IPS-18a (cell line): ENCODE measurements around the gene TBL2.
A peak's percentile ranks its signal among the peaks of the same experiment; 100 is the strongest.
"Not testable (repeated sequence)": the region's sequence is repeated elsewhere in the genome, so short reads cannot be mapped to it uniquely, and the experiment has no call there.

Experiments
- H3K27ac ChIP-seq: one replicate; pipeline ENCODE4 v1.5.1; 2013; ENCODE audit warnings: low read length
- H3K27me3 ChIP-seq: one replicate; pipeline ENCODE4 v1.6.1; 2013; ENCODE audit warnings: mild to moderate bottlenecking, low read length; ENCODE audit not compliant: control insufficient read depth, insufficient read depth
- H3K36me3 ChIP-seq: one replicate; pipeline ENCODE4 v1.6.1; 2013; ENCODE audit warnings: low read depth, low read length; ENCODE audit not compliant: control insufficient read depth
- H3K4me1 ChIP-seq: one replicate; pipeline ENCODE4 v1.6.1; 2013; ENCODE audit warnings: low read depth, low read length; ENCODE audit not compliant: control insufficient read depth
- H3K4me3 ChIP-seq: one replicate; pipeline ENCODE4 v1.5.1; 2013; ENCODE audit warnings: low read length
- H3K9ac ChIP-seq: one replicate; pipeline ENCODE4 v1.6.1; 2013; ENCODE audit warnings: mild to moderate bottlenecking, low read length, moderate library complexity
- H3K9me3 ChIP-seq: one replicate; pipeline ENCODE4 v1.6.1; 2013; ENCODE audit warnings: low read depth, low read length; ENCODE audit not compliant: control insufficient read depth

The TBL2 gene

DNA sequence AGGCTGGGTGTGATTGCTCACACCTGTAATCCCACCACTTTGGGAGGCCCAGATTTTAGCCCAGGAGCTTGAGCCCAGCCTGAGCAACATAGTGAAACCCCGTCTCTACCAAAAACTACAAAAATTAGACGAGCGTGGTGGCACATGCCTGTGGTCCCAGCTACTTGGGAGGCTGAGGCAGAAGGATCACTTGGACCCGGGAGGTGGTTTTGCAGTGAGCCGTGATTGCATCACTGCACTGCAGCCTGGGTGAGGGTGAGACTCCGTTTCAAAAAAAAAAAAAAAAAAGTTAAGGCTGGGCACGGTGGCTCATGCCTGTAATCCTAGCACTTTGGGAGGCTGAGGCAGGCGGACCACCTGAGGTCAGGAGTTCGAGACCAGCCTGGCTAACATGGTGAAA lies 2.6 kb upstream of the TBL2 start:
- H3K27ac ChIP-seq, H3K9me3 ChIP-seq: not testable (repeated sequence)
- peaks cover 40% of the 10 kb centered on the region for H3K27me3 ChIP-seq

DNA sequence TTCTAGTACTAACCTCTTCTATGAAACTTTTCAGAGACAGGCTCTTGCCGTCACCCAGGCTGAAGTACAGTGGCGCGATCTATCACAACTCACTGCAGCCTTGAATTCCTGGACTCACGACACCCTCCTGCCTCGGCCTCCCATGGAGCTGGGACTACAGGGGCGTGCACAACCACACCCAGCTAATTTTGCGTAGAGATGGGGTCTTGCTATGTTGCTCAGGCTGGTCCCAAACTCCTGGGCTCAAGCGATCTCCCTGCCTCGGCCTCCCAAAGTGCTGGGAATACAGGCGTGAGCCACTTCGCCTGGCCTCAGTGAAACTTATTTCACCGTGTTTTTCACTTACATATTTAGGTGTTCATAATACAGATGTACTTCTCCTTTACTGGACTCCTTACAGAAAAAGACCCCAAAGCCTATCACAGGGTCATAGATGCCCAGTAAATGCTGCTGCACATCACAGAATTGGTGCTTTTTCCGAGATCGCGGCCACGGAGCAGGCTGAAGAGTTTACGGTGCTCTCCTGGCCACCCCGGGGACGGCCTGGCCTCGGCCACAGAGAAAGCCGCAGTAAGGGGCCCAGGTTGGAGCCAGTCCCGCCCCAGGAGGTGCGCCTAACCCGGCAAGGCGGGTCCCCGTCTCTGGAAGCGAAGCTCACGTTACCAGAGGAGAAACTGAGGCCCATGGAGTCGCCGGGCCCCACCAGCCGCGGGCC lies 595 bp downstream of the TBL2 start:
- Histone ChIP-seq H3K36me3 (peaks cover 18% of the 10 kb centered on the region), H3K9me3 (no peaks in the 10 kb centered on the region), H3K9ac (peak overlapping the region; percentile 87), H3K27ac (no peak overlapping the region), H3K27me3 (peaks cover 18% of the 10 kb centered on the region), H3K4me3 (peak overlapping the region; percentile 89), H3K4me1 (no peaks in the 10 kb centered on the region)

More for the DNA sequence above, 2.6 kb upstream of the TBL2 start:
- not testable (repeated sequence) for H3K4me1 ChIP-seq, H3K9ac ChIP-seq, H3K4me3 ChIP-seq, H3K36me3 ChIP-seq

DNA sequence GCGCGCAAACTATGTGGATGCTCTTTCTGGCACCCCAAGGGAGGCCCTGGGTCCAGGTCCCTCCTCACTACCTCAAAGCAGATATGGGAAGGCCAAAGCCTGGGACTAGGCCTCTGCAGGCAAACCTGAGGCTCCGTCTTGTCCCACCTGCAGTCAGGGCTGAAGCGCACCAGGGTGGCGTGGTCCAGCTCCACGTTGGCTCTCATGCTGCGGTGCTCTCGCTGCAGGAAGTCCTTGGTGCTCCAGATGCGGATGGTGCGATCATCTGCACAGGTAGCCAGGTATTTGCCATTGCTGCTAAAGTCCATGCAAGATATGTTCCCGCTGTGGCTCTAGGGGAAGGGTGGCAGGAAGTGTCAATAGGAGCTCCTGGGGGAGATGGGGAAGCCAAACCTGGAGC lies 4.6 kb downstream of the TBL2 start:
- Histone ChIP-seq H3K27ac (no peak overlapping the region), H3K36me3 (peaks cover 48% of the 10 kb centered on the region), H3K27me3 (peaks cover 6% of the 10 kb centered on the region), H3K4me3 (no peak overlapping the region), H3K9me3 (no peaks in the 10 kb centered on the region), H3K9ac (no peak overlapping the region), H3K4me1 (no peaks in the 10 kb centered on the region)

DNA sequence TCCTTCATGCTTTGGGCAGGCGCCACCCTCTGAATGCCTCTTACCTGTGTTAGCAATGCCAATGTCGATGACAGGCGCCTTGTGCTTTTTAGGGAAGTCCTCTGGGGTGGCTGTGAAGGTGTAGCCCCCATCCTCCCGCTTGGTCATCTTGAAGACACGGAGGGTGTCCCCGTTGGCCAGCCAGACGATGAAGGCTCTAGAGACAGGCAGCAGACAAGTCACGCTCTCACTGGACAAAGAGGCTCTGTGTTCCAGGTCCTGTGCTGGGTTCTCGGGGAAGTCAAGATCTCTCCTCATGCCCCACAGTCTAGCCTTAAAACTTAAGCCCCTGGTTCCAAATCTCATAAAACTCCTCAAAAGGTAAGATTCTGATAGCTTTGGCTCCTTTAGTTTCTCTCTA lies 5.1 kb downstream of the TBL2 start:
- Histone ChIP-seq H3K27me3 (peaks cover 6% of the 10 kb centered on the region), H3K9ac (no peak overlapping the region), H3K36me3 (peaks cover 48% of the 10 kb centered on the region), H3K4me3 (no peak overlapping the region), H3K9me3 (no peaks in the 10 kb centered on the region), H3K27ac (no peak overlapping the region), H3K4me1 (no peaks in the 10 kb centered on the region)

DNA sequence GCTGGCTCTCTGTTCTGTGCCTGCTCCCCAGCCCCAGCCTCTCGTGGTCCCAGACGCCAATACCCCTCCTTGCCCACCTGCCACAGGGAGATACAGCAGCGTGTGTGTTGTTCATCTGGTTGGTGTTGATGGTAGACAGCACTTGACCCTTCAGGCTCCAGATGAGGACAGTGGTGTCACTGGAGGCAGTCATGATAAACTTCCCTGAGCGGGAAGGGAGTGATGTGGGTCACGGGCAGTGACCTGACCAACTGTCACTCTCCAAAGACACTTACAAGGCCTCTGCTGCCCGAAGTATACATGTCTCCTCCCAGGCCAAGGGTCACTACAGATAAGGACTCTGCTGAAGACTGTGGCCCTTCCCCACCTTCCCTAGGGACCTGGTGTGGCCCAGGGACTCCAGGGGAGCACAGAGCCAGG lies 5.6 kb downstream of the TBL2 start:
- H3K36me3 ChIP-seq: peaks cover 48% of the 10 kb centered on the region
- no peak overlapping the region for H3K27ac ChIP-seq
- no peaks in the 10 kb centered on the region for H3K9me3 ChIP-seq
- H3K9ac ChIP-seq: no peak overlapping the region
- H3K4me1 ChIP-seq: no peaks in the 10 kb centered on the region
- peaks cover 4% of the 10 kb centered on the region for H3K27me3 ChIP-seq
- H3K4me3 ChIP-seq: no peak overlapping the region

DNA sequence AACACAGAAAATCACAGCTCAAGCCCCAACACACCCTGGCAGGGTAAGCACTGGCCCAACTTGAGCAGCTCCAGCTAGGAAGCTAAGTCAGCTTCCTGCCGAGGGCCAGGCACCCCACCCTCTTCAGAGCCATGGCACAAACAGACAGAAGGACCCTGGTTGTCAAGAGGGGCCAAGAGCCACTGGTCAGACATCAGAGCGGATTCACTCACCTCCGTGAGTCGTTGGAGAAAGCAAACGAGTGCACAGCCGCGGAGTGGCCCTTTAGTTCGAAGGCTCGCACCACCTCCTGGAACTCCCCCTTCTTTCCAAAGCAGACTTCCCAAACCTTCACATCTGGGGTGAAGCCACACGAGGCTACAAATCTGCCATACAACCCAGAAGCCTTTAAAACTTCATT lies 7.4 kb downstream of the TBL2 start:
- Histone ChIP-seq H3K36me3 (peaks cover 48% of the 10 kb centered on the region), H3K27me3 (no peaks in the 10 kb centered on the region), H3K9ac (no peak overlapping the region), H3K4me3 (no peak overlapping the region), H3K27ac (no peak overlapping the region), H3K9me3 (no peaks in the 10 kb centered on the region), H3K4me1 (no peaks in the 10 kb centered on the region)

DNA sequence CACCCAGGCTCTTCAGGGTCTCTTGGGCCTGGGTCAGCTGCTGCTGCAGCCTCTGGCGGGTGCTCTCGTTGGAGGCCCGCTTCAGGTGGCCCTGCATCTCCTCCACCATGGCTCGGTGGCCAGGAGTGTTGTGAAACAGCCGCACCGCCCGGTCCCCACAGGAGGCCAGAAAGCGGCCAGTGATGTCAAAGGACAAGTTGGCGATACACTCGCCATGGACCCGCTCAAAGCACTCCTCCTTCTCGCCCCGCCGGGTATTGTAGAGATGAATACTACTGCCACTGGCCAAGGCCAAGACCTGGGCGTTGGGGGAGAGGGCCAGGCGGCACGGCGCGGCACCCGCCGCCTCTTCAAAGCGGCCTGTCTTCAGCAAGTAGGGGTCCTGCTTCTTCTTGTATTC lies 7.9 kb downstream of the TBL2 start:
- Histone ChIP-seq H3K4me3 (no peak overlapping the region), H3K27ac (no peak overlapping the region), H3K9ac (no peak overlapping the region), H3K4me1 (no peaks in the 10 kb centered on the region), H3K36me3 (peaks cover 48% of the 10 kb centered on the region), H3K9me3 (no peaks in the 10 kb centered on the region), H3K27me3 (no peaks in the 10 kb centered on the region)

DNA sequence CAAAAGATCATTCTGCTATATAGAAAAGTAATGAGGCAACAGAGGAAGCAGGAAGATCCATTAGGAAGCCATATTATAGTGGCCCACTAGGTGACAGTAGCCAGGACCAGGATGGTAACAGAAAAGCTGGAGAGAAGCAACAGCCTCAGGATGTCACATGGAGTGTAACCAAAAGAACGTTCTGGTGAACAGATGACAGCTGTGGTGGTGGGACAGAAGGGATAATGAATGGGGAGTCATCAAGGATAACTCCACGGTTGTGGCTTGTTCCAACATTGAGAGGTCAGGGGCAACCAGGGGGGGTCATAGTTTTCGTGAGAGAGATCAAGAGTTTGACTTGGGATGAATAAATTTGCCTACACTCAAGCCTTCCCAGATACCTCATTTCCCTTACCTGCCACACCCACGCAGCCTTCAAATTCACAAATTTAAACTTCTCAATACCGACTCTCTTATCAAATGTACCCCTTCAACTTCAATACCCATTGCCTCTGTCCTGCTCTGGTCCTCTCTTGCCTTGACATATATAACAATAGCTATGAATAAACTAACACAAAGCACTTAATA lies 9.3 kb downstream of the TBL2 start:
- no peaks in the 10 kb centered on the region for H3K27me3 ChIP-seq
- H3K9ac ChIP-seq: no peak overlapping the region
- H3K36me3 ChIP-seq: peaks cover 42% of the 10 kb centered on the region
- no peak overlapping the region for H3K4me3 ChIP-seq
- H3K4me1 ChIP-seq: no peaks in the 10 kb centered on the region
- no peaks in the 10 kb centered on the region for H3K9me3 ChIP-seq
- no peak overlapping the region for H3K27ac ChIP-seq

DNA sequence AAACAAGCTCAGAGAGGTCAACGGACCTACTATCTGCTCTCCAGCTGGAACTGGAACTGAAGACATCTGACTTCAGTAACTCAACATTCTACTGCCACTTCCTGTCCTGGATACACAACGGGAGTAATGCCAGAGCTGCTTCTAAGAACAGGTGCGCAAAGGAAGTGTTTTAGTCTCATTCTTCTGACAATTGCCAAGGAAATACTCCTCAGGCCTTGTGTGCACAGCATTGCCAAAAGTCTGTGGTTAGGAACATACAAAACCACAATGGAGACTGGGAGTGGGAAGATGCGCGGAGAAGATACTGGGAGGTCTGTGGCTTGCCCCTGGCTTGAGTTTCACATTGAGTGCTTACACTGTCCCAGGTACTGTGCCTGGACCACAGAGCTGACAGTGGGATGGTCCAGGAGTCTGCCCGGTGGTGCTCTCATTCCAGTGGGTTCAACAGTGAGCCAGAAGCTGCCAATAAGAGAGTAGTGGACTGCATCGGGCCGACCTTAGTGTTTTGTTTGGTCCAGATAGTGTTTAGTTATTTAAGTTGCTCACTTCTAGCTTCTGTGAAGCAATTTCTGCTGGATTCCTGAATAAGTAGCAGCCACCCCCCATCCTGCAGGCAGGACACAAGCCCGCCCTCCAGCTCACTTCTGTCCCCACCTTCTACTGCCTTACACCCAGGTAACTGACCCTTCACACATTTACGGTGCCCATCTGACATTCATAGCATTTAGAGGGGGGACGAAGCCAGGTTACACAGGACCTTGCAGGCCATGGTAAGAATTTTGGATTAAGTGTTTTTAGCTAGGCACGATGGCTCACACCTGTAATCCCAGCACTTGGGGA lies 10.3 kb downstream of the TBL2 start:
- Histone ChIP-seq H3K4me1 (no peaks in the 10 kb centered on the region), H3K36me3 (peaks cover 33% of the 10 kb centered on the region), H3K27ac (no peak overlapping the region), H3K4me3 (no peak overlapping the region), H3K27me3 (no peaks in the 10 kb centered on the region), H3K9ac (no peak overlapping the region), H3K9me3 (no peaks in the 10 kb centered on the region)

DNA sequence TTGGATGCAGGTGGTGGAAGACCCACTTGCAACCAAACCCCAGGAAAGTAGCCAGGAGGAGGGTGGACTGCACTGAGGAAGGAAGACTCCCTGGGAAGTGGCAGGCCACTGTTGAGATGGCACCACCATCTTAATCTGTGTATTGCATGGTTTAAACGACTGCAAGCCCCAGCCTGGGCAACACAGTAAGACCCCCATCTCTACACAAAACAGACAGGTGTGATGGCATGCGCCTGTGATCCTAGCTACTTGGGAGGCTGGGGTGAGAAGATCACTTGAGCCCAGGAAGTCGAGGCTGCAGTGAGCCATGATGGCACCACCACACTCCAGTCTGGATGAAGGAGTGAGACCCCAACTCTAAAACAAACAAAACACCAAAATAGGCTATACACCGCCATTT lies 11.2 kb downstream of the TBL2 start:
- no peak overlapping the region for H3K9ac ChIP-seq
- H3K4me1 ChIP-seq: no peaks in the 10 kb centered on the region
- peaks cover 25% of the 10 kb centered on the region for H3K36me3 ChIP-seq
- H3K9me3 ChIP-seq: no peaks in the 10 kb centered on the region
- no peak overlapping the region for H3K4me3 ChIP-seq
- H3K27ac ChIP-seq: no peak overlapping the region
- H3K27me3 ChIP-seq: no peaks in the 10 kb centered on the region

DNA sequence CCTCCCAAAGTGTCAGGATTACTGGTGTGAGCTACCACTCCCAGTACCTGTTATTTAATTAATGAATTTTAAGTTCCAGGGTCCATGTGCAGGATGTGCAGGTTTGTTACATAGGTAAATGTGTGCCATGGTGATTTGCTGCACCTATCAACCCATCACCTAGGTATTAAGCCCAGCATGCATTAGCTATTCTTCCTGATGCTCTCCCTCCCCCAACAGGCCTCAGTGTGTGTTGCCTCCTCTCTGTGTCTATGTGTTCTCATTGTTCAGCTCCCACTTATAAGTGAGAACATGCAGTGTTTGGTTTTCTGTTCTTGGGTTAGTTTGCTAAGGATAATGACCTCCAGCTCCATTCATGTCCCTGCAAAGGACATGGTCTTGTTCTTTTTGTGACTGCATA lies 11.9 kb downstream of the TBL2 start:
- not testable (repeated sequence) for H3K27ac ChIP-seq, H3K4me1 ChIP-seq, H3K27me3 ChIP-seq, H3K4me3 ChIP-seq, H3K9ac ChIP-seq, H3K9me3 ChIP-seq
- peaks cover 20% of the 10 kb centered on the region for H3K36me3 ChIP-seq
